Prostate gland (tissue), 2 donors: ENCODE data around the gene SUSD5.

Source experiments
- CTCF ChIP-seq, 4 experiments: fragments of 200-600 bp in 2 of 4; fragments of 450-650 bp in 2 of 4; sonication (generic) in 2 of 4; IDR thresholded peaks; 1 replicate in 3 of 4; 2 replicates in 1 of 4; pipeline ENCODE4 v1.5.1; 2016 to 2019; ENCODE audit warnings: antibody characterized with exemption in 4 of 4, mild to moderate bottlenecking in 2 of 4, moderate library complexity in 2 of 4
- POLR2AphosphoS5 ChIP-seq: sonication (generic); formaldehyde crosslinking; IDR thresholded peaks from one replicate; pipeline ENCODE4 v1.6.1; 2017; ENCODE audit warnings: antibody characterized with exemption

GRCh38 chr3:33194303-33194702 is 24.3 kb downstream of the SUSD5 start:
- TF ChIP-seq CTCF (IDR thresholded peaks at IDR 0.05): no peak
- no peak for TF ChIP-seq POLR2AphosphoS5
